Stimulated activated CD4-positive, alpha-beta T cell treated with anti-CD3 and anti-CD28 coated beads, Interleukin-4, amount 100 ng/mL, for 48 hours (primary cell): ENCODE results near the gene LMNTD2.

Experiments used
- DNase-seq, 2 donors: peaks; one replicate each; pipeline ENCODE4 v3.0.0-alpha.2; 2020; ENCODE audit warnings: low read depth in 2 of 2

LMNTD2 gene

GRCh38 chr11:554428-555226 is 5.9 kb downstream of the LMNTD2 start:
- DNase-seq: peak; percentile 65 to 69

DNA sequence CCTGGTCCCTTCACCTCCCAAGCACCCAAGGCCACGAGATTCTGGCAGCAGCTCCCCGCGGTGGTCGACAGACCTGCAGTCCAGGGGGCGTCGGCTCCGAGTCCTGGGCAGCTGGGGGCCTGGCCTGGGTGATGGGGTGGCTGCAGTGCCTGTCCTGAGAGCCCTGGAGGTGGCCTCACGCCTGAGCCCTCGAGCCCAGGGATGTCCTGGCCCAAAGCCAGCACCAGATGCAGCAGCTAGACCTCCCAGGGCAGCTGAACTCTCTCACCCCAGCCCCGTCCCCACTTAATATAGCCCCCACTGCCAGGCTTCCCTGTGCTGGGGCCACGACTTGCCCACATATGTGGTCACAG is 6.6 kb downstream of the LMNTD2 start:
- DNase-seq: no peak

DNA sequence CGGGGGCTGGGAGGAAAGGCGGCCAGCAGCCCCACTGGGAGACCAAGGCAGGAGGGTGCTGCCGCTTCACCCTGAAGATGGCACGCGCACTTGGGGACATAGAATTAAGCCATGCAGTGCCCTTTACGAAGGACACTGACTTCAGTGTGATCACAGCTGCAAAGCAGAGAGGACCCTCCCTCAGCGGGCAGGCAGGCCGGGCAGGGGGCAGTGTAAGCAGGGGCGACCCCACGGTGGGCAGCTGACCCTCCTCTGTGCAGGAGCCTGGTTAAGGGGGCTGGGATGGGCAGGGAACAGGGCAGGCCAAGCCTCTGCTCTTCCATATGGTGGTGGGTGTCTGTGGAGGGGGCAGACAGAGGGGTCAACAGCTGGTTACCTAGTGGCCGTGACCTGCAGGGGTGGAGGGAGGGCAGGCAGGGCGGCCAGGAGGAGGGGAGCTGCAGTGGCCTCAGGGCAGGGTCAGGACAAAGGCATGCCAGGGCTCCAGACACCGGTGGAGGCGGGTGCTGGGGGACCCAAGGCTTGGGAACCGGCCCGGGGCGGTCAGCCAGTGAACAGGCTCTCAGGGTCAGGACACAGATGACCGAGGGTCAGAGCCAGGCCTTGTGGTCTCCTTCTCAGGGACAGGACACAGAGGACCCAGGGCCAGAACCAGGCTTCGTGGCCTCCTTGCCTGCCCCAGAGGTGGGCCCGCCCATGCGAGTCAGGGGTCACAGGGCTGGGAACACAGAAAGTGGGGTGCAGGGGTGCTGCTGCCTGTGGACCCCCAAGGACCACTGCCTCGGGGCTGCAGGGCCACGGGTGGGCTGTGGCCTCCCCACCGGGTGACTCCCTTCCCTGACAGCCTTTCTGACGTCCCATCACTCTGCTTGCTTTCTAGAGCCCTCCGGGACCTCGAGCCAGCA is 7.2 kb downstream of the LMNTD2 start:
- no peak for DNase-seq

- DNase-seq: no peak
These were observed 8.9 kb downstream of the LMNTD2 start for GRCh38 chr11:551596-551995.

DNA sequence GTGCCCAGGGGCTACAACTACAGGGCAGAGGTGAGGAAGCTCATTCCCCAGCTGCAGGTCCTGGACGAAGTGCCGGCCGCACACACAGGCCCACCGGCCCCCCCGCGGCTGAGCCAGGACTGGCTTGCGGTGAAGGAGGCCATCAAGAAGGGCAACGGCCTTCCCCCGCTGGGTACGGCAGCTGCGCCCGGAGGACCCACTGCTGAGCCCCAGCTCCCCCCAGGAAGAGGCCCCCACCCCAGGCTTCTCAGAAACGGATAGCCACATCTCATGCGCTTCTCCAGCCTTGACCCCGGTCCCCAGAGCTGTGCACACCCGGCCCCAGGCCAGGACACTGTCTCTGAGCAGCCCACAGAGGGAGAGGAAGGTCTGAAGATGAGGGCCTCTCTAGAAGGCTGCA is 9.4 kb downstream of the LMNTD2 start:
- DNase-seq: no peak

DNA sequence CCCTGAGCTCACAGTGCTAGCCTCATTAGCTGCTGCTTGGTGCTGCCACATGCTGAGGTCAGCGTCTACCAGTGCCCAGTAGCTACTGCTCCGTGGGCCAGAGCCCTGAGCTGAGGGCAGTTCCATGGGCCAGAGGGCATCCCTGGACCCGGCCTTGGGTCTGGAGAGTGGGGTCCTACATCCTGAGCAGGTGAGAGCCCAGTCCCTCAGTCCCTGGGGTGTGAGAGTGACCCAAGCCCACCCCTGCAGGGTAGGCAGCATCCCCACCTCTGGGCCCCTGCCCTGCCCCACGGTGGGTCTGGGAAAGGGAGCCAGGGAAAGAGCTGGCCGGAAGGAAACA is 9.8 kb downstream of the LMNTD2 start:
- DNase-seq: no peak

GRCh38 chr11:550021-550745 is 10.4 kb downstream of the LMNTD2 start:
- DNase-seq: no peak

- no peak for DNase-seq
These were observed 11.6 kb downstream of the LMNTD2 start for GRCh38 chr11:548700-549603.

DNA sequence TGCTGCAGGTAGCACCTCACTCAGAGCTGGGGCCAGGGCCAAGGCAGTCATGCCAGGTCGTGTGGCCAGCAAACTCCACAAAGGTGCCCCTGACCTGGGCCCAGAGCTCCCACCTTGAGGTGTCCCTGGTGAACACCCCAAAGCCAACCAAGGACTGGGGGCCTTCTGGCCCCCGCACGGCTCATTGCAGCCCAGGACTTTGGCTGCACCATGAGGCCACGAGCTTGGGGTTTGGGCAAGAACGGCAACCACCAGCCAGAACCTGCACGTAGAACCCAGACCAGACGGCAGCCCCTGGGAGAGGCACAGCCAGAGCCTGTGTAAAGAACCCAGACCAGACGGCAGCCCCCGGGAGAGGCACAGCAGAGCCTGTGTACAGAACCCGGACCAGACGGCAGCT is 15.4 kb downstream of the LMNTD2 start:
- DNase-seq: no peak

GRCh38 chr11:544817-545166 is 15.7 kb downstream of the LMNTD2 start:
- no peak for DNase-seq

DNA sequence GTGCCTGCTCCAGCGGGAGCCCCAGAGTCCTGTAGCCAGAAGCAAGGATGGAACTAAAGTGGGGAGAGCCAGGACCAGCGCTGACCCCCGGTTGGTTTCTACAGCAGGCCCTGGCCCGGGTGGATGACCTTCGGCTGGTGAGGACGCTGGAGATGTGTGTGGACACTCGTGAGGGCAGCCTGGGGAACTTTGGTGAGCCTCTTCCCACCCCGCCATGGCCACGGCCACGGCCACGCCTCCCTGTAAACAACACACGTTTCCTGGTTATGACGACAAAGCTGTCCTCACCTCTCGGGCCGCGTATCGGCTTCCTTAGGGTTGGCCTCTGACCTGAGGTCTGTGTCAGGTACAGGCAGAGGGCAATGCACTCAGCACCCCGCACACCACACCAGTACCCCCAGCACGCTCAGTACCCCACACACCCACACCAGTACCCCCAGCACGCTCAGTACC is 19.1 kb downstream of the LMNTD2 start:
- no peak for DNase-seq

GRCh38 chr11:540583-541432 is 19.7 kb downstream of the LMNTD2 start:
- no peak for DNase-seq

DNA sequence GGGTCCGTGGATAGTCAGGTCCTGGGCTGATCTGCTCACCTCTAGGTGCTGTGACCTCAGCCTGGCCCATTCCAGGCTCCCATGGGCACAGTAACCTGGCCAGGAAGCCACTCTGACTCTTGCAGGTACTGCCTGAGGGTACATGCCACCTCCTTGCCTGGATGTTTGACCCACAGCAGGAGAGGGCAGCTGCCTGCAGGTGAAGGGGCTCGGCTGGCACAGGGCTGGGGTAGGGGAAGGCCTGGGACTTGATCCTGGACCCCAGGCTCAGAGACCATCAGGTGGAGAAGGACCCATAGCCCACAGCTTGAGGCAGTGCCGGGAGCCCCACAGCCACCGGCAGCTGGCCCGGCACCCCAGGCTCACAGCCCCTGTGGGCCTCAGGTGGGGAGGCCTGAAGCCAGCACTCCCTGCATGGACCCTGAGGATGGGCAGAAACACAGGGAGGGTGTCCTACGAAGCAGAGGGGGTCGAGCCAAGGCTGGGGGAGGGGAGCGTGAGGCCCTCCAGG is 20.5 kb downstream of the LMNTD2 start:
- DNase-seq: no peak

- no peak for DNase-seq
These were observed 22.0 kb downstream of the LMNTD2 start for GRCh38 chr11:538431-539051.

DNA sequence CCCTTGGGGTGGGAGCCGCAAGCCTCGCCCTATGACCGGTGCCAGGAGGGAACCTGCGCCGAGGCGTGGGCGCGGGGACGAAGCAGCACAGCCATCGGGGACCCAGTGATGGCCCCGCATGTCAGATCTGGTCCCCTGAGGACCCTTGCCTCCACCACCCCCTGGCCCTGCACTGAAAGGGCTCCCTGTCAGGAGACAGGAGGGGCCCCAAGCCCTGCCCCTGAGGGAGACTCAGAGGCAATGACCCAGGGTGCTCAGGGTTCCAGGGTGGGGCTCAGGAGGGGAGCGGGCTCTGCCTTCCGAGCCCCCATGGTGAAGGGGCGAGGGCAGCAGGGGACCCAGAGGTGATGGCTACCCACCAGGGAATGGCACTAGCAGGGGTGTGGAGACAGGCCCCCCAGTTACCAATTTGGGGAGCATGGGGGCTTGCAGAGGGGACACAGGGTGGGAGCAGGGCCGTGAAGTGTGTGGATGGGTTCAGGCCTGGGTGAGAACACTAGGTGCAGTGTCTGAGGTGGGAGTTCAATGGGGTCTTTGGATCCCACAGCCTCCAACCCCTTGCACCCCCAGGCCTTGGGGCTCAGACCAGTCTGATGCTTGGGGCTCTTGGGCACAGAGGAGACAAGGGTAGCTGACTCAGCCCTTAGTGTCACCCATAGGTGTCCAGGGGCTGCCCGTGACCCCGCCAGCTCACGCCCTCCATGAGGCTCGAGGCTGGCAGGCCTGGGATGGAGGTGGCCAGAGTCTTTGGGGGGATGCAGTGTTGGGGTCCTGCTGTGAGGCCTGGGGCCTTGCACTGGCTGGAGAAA is 22.7 kb downstream of the LMNTD2 start:
- DNase-seq: no peak

DNA sequence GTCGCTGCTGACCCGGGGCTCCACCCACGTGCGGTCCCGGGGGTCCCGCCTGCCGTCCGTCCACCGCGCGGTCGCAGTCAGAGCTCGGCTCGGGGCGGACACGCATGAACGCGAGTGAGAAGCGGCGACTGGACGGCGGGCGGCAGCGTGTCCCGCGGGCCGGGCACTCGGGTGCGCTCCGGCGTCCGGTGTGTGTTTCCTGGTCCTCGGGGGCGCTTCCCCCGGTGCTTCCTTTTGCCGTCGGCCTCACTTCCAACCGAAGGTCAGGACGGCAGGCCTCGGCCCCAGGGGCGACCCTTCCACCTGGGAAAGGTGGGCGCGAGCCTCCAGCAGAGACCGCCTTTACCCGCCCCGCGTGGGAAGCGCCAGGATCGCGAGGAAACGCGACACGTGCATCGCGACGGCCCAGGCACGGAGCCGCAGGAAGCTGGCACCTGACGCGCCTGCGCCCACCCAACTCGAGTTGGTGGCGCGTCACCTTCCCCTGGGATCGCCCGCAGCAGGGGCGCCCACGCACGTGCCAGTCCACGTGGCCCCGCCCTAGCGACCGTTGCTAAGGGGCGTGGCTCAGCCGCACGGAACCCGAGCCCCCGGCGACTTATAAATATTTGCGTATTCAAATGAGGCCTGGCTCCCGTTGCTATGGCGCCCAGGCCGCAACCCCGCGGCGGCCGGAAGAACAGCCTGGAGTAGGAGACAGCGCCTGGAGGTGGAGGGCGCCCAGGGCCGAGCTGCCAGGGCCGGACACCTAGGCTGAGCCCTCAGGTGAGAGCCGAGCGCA is 23.5 kb downstream of the LMNTD2 start, which contains the start of gene LRRC56:
Gene LRRC56, plus strand, starts transcription at position 687 of the 781 bp plus-strand sequence. CDS start 3,158 bp downstream, outside the sequence.
- peak; percentile 82 for DNase-seq

DNA sequence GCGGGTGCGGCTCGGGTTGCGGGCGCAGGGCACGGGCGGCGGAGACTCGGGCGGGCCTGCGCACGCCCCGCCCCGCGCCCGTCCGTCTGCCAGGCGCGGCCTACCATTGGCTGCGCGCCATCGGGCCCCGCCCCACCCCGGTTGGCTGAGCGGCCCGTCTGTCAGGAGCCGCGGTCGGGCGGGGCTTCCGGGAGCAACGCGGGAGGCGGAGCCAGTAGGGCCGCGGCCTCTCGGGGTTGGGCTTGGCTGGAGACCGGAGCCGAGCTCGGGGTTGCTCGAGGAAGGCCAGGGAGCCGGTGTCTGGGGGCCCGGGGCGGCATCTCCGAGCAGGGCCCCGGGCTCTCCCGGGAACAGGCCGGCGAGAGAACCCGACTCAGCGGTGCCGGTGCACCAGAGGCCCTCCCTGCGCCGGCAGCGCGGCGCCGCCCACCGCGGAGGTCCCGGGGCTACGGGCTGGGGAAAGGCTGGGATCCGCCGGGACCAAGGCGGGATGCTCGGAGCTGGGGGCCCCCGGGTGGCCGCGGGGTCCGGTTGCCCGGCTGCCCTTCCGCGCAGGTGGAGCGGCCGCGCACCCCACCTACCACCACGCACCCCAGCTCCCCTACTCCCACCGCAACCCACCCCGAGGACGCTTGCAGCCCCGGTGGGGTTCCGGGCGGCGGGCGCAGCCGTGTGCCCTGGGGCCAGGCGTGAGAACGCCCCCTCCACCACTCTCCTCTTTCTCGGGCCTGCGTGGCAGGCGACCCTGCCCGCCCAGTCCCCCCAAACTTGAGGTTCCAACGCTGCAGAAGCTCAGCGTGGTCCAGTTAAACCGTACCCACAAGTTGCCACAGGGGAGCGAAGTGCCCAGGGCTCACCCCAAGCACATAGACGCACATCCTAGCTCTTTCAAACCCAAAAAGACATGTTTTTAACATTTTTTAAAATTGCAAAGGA is 24.8 kb downstream of the LMNTD2 start, which contains the start of gene HRAS:
Gene HRAS, minus strand, starts transcription at position 58 of the 936 bp plus-strand sequence.
- peak; percentile 94 to 95 for DNase-seq
